Endothelial cell of umbilical vein (primary cell): Measurements from ENCODE around the gene DOCK1. TPM values are rescaled to one million over a fixed set of nuclear protein-coding genes. Genes with fewer than 3 reads are reported as not detected.

Source experiments
- BruUV-seq: library from RNA; stranded (reverse); fragments of 400-500 nt; replicated peaks from 2 replicates; lab custom pipeline; 2021; lab: Mats Ljungman, UMichigan
- CTCF ChIA-PET: fragments of 300-600, 350-600 bp; sonication (Branson Sonifier 250); formaldehyde crosslinking; loops from one replicate; lab custom pipeline; 2021; ENCODE audit warnings: antibody characterized with exemption, inconsistent platforms; lab: Charles Lee
- POLR2A ChIA-PET: fragments of 300-600, 350-600 bp; sonication (Branson Sonifier 250); formaldehyde crosslinking; loops from one replicate; lab custom pipeline; 2021; ENCODE audit warnings: antibody characterized with exemption, inconsistent platforms; lab: Charles Lee
- DNase-seq: peaks from one replicate; pipeline ENCODE4 v3.0.0-alpha.2; 2011; ENCODE audit warnings: low read depth, low spot score
- FAIRE-seq: peaks from 2 replicates; lab custom pipeline; 2011; peaks lifted over from hg19 to GRCh38; lab: Jason Lieb, UNC
- H2AFZ ChIP-seq: 2 replicates; pipeline ENCODE4 v1.6.0; 2012; ENCODE audit warnings: low read depth, low read length, control low read depth, inconsistent platforms
- H3K27ac ChIP-seq: 2 replicates; pipeline ENCODE4 v1.5.1; 2011; ENCODE audit warnings: low read depth, mild to moderate bottlenecking, control low read depth, low read length, moderate library complexity; ENCODE audit not compliant: insufficient read depth
- H3K27me3 ChIP-seq, 2 experiments: 2 replicates each; pipeline versions ENCODE4 v1.6.0 to v1.6.1; 2011; ENCODE audit warnings: low read length in 2 of 2, mixed read lengths in 1 of 2; ENCODE audit not compliant: control insufficient read depth in 2 of 2, insufficient read depth in 2 of 2
- H3K36me3 ChIP-seq, 2 experiments: 2 replicates in 1 of 2; 3 replicates in 1 of 2; pipeline ENCODE4 v1.5.1; 2011; ENCODE audit warnings: low read length in 2 of 2, mild to moderate bottlenecking in 1 of 2, moderate library complexity in 1 of 2; ENCODE audit not compliant: control insufficient read depth in 2 of 2, insufficient read depth in 2 of 2; ENCODE audit errors: extremely low read depth in 1 of 2
- H3K4me1 ChIP-seq: 3 replicates; pipeline ENCODE4 v1.5.1; 2011; ENCODE audit warnings: mild to moderate bottlenecking, low read length; ENCODE audit not compliant: control insufficient read depth, insufficient read depth; ENCODE audit errors: extremely low read depth
- H3K4me2 ChIP-seq: 2 replicates; pipeline ENCODE4 v1.6.1; 2011; ENCODE audit warnings: low read length, control low read depth, mixed read lengths; ENCODE audit not compliant: insufficient read depth
- H3K4me3 ChIP-seq, 3 experiments: fragments of 200-600 bp in 1 of 3; sonication (generic), shearing (Covaris generic) in 1 of 3; replicated peaks in 1 of 3; 2 replicates each; pipeline ENCODE4 v1.5.1; 2011 to 2016; ENCODE audit warnings: control low read depth in 3 of 3, low read length in 3 of 3, mild to moderate bottlenecking in 2 of 3, inconsistent platforms in 1 of 3, low read depth in 1 of 3, moderate library complexity in 1 of 3; ENCODE audit not compliant: insufficient read depth in 1 of 3
- H3K79me2 ChIP-seq: 2 replicates; pipeline ENCODE4 v1.6.0; 2012; ENCODE audit warnings: low read length, inconsistent platforms; ENCODE audit not compliant: control insufficient read depth, insufficient read depth
- H3K9ac ChIP-seq: replicated peaks from 2 replicates; pipeline ENCODE3; 2011; ENCODE audit warnings: low read length, control low read depth; ENCODE audit not compliant: insufficient read depth; ENCODE audit errors: extremely low read depth
- H3K9me1 ChIP-seq: replicated peaks from 3 replicates; pipeline ENCODE4 v1.6.0; 2011; ENCODE audit warnings: mild to moderate bottlenecking, low read length; ENCODE audit not compliant: control insufficient read depth, insufficient read depth; ENCODE audit errors: extremely low read depth
- H3K9me3 ChIP-seq: replicated peaks from 2 replicates; pipeline ENCODE4 v1.5.1; 2012; ENCODE audit warnings: low read length, inconsistent platforms; ENCODE audit not compliant: control insufficient read depth, insufficient read depth
- H4K20me1 ChIP-seq: replicated peaks from 2 replicates; pipeline ENCODE3; 2011; ENCODE audit warnings: mild to moderate bottlenecking, low read length; ENCODE audit not compliant: control insufficient read depth, insufficient read depth; ENCODE audit errors: extremely low read depth
- EZH2 ChIP-seq: IDR thresholded peaks from 2 replicates; pipeline ENCODE4 v1.6.1; 2012; ENCODE audit warnings: borderline replicate concordance, low read depth, mild to moderate bottlenecking, moderate library complexity, low read length, inconsistent platforms; ENCODE audit not compliant: severe bottlenecking
- FOS ChIP-seq: IDR thresholded peaks from 2 replicates; pipeline ENCODE4 v1.6.1; 2011; ENCODE audit warnings: mild to moderate bottlenecking, low read length, moderate library complexity, borderline replicate concordance; ENCODE audit not compliant: insufficient read depth
- GATA2 ChIP-seq: IDR thresholded peaks from 2 replicates; pipeline ENCODE4 v1.7.0; 2011; ENCODE audit warnings: low read depth, mild to moderate bottlenecking, moderate library complexity, mixed read lengths, low read length; ENCODE audit not compliant: insufficient read length, insufficient read depth
- JUN ChIP-seq: IDR thresholded peaks from 2 replicates; pipeline ENCODE4 v1.6.1; 2011; ENCODE audit warnings: borderline replicate concordance, low read depth; ENCODE audit not compliant: insufficient read length, insufficient read depth
- MYC ChIP-seq: IDR thresholded peaks from one replicate; pipeline ENCODE4 v1.6.1; 2011; ENCODE audit warnings: mild to moderate bottlenecking, low read depth, low read length
- POLR2A ChIP-seq: IDR thresholded peaks from 2 replicates; pipeline ENCODE4 v1.6.1; 2012; ENCODE audit warnings: low read depth, mild to moderate bottlenecking, control low read depth, low read length
- POLR2AphosphoS5 ChIP-seq: IDR thresholded peaks from 2 replicates; pipeline ENCODE4 v1.6.1; 2012; ENCODE audit warnings: low read depth, mild to moderate bottlenecking, control low read depth, low read length, moderate library complexity; ENCODE audit not compliant: insufficient read depth
- dilution Hi-C: fragments of 300-500 bp; cut with MboI; formaldehyde crosslinking; loops from one replicate; pipeline ENCODE4 v1.15.0; 2019; ENCODE audit warnings: low sequenced_read_pairs; ENCODE audit not compliant: extremely low pct_ligation_motif_present
- intact Hi-C: fragments of 100-400 bp; cut with micrococcal nuclease; formaldehyde crosslinking; loops from one replicate; pipeline ENCODE4 v1.10.0; 2022
- polyA plus RNA-seq, 4 experiments: library from polyadenylated mRNA; depleted of rRNA in 3 of 4; stranded (reverse) in 3 of 4; unstranded in 1 of 4; fragments of >200 nt; gene quantifications; 2 replicates each; pipeline versions ENCODE4 v1.2.1 to v1.2.3, GENCODE V29; 2011 to 2012; ENCODE audit warnings: missing spikeins in 1 of 4
- total RNA-seq: library from RNA; stranded (reverse); gene quantifications from 2 replicates; pipeline ENCODE4 v1.2.3, GENCODE V29; 2021
- TF ChIP-seq, protein P1 (sequence below), 2 donors: IDR thresholded peaks; 1 replicate in 1 of 2; 2 replicates in 1 of 2; pipeline ENCODE4 v1.5.1; 2011; ENCODE audit warnings: low read length in 2 of 2, mild to moderate bottlenecking in 2 of 2, moderate library complexity in 2 of 2, control low read depth in 1 of 2, inconsistent platforms in 1 of 2, low read depth in 1 of 2; ENCODE audit not compliant: insufficient read depth in 1 of 2; ENCODE audit errors: extremely low read depth in 1 of 2
- TF ChIP-seq, protein P2 (sequence below): IDR thresholded peaks from 2 replicates; pipeline ENCODE4 v1.6.1; 2011; ENCODE audit not compliant: insufficient read depth, insufficient read length

The DOCK1 gene
- total and polyA plus RNA-seq, 2 donors (not counting 3 experiments of a cell fraction or from before 2014, with no cell fraction given): 22.5 to 83.1 TPM

DNA sequence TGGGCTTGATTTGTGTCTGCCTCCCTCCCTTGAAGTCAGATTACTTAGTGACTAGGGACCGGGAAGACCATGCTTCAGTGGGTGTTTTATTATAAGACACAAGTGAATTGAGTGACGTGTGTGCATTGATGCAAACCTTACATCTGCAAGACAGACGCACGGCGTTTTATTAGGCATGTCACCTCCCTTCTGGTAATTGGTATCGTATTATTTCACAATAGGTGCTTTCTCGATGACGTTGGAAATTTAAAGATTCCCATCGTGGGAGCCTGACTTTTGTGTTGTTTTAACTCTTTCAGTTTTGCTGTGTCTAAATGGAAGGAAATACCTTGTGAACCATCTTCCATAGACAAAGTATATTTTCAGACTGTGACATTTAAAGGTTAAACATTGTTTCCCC lies 158.5 kb downstream of the DOCK1 start:
- H3K9ac ChIP-seq: no peak overlapping the region
- FAIRE-seq: no peak
- H3K27ac ChIP-seq: no peak overlapping the region
- BruUV-seq: no TSS peak
- no peaks in the 10 kb centered on the region for H3K9me1 ChIP-seq
- DNase-seq: no peak
- no peak for TF ChIP-seq FOS
- TF ChIP-seq, protein P1, sequence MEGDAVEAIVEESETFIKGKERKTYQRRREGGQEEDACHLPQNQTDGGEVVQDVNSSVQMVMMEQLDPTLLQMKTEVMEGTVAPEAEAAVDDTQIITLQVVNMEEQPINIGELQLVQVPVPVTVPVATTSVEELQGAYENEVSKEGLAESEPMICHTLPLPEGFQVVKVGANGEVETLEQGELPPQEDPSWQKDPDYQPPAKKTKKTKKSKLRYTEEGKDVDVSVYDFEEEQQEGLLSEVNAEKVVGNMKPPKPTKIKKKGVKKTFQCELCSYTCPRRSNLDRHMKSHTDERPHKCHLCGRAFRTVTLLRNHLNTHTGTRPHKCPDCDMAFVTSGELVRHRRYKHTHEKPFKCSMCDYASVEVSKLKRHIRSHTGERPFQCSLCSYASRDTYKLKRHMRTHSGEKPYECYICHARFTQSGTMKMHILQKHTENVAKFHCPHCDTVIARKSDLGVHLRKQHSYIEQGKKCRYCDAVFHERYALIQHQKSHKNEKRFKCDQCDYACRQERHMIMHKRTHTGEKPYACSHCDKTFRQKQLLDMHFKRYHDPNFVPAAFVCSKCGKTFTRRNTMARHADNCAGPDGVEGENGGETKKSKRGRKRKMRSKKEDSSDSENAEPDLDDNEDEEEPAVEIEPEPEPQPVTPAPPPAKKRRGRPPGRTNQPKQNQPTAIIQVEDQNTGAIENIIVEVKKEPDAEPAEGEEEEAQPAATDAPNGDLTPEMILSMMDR (IDR thresholded peaks at IDR 0.05; ENCODE audit: extremely low read depth in 1 of 2, insufficient read depth in 1 of 2, low read depth in 1 of 2, low read length in 2 of 2): no peak
- TF ChIP-seq JUN: no peak
- TF ChIP-seq POLR2A: no peak
- no peak for TF ChIP-seq EZH2
- TF ChIP-seq GATA2: no peak
- TF ChIP-seq, protein P2, sequence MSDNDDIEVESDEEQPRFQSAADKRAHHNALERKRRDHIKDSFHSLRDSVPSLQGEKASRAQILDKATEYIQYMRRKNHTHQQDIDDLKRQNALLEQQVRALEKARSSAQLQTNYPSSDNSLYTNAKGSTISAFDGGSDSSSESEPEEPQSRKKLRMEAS: no peak
- TF ChIP-seq POLR2AphosphoS5: no peak
- no peak for TF ChIP-seq MYC
- H3K27me3 ChIP-seq: no peaks in the 10 kb centered on the region
- dilution Hi-C loops: no loop called here
- no peaks in the 10 kb centered on the region for H3K9me3 ChIP-seq
- H3K79me2 ChIP-seq: no peaks in the 10 kb centered on the region
- H3K36me3 ChIP-seq: peaks cover 7 to 21% of the 10 kb centered on the region in 2 experiments
- no peak overlapping the region for H3K4me3 ChIP-seq
- POLR2A ChIA-PET: no interaction called here
- no peak overlapping the region for H2AFZ ChIP-seq
- intact Hi-C loops: no loop called here
- no peaks in the 10 kb centered on the region for H4K20me1 ChIP-seq
- H3K4me2 ChIP-seq: no peak overlapping the region
- CTCF ChIA-PET: no interaction called here
- H3K4me1 ChIP-seq: no peaks in the 10 kb centered on the region
